WTC11 (cell line): ENCODE data around the gene NFATC2.

Experiments used
- CTCF ChIP-seq: fragments of 200-600 bp; IDR thresholded peaks from 2 replicates; pipeline ENCODE4 v1.8.0; 2022; ENCODE audit warnings: antibody characterized with exemption
- KAT7 ChIP-seq: sonication (generic); formaldehyde crosslinking; IDR thresholded peaks from 2 replicates; pipeline ENCODE4 v1.8.1; 2023; ENCODE audit warnings: missing genetic modification reagents, mild to moderate bottlenecking, borderline replicate concordance
- NFE2L1 ChIP-seq: sonication (generic); formaldehyde crosslinking; IDR thresholded peaks from 2 replicates; pipeline ENCODE4 v1.8.1; 2023; ENCODE audit warnings: missing genetic modification reagents
- NR1H2 ChIP-seq: sonication (generic); formaldehyde crosslinking; IDR thresholded peaks from 2 replicates; pipeline ENCODE4 v1.9.0; 2021; ENCODE audit warnings: mild to moderate bottlenecking, moderate library complexity, missing genetic modification reagents
- NR2C2 ChIP-seq: sonication (generic); formaldehyde crosslinking; IDR thresholded peaks from 2 replicates; pipeline ENCODE4 v1.8.0; 2022; ENCODE audit warnings: mild to moderate bottlenecking, missing genetic modification reagents
- SP1 ChIP-seq: sonication (generic); formaldehyde crosslinking; conservative IDR thresholded peaks from 2 replicates; pipeline ENCODE4 v1.8.1; 2022; ENCODE audit warnings: missing genetic modification reagents
- USF2 ChIP-seq: sonication (generic); formaldehyde crosslinking; IDR thresholded peaks from 2 replicates; pipeline ENCODE4 v1.8.1; 2023; ENCODE audit warnings: mild to moderate bottlenecking, missing genetic modification reagents, moderate library complexity
- ZBTB43 ChIP-seq: sonication (generic); formaldehyde crosslinking; IDR thresholded peaks from 2 replicates; pipeline ENCODE4 v1.8.1; 2023; ENCODE audit warnings: mild to moderate bottlenecking, missing genetic modification reagents
- TF ChIP-seq, protein P1 (sequence below): sonication (generic); formaldehyde crosslinking; conservative IDR thresholded peaks from 2 replicates; pipeline ENCODE4 v1.8.1; 2023; ENCODE audit warnings: mild to moderate bottlenecking, low read depth, missing genetic modification reagents, moderate library complexity
- TF ChIP-seq, protein P2 (sequence below): sonication (generic); formaldehyde crosslinking; IDR thresholded peaks from 2 replicates; pipeline ENCODE4 v1.8.1; 2022; ENCODE audit warnings: mild to moderate bottlenecking, moderate library complexity, missing genetic modification reagents

GRCh38 chr20:51363813-51364212 lies 178.7 kb downstream of the NFATC2 start:
- TF ChIP-seq NR2C2 (CRISPR knock-in tag): no peak
- TF ChIP-seq SP1: no peak
- no peak for TF ChIP-seq KAT7 (CRISPR knock-in tag)
- TF ChIP-seq CTCF: no peak
- no peak for TF ChIP-seq ZBTB43 (CRISPR knock-in tag)
- no peak for TF ChIP-seq NFE2L1
- TF ChIP-seq, protein P1, sequence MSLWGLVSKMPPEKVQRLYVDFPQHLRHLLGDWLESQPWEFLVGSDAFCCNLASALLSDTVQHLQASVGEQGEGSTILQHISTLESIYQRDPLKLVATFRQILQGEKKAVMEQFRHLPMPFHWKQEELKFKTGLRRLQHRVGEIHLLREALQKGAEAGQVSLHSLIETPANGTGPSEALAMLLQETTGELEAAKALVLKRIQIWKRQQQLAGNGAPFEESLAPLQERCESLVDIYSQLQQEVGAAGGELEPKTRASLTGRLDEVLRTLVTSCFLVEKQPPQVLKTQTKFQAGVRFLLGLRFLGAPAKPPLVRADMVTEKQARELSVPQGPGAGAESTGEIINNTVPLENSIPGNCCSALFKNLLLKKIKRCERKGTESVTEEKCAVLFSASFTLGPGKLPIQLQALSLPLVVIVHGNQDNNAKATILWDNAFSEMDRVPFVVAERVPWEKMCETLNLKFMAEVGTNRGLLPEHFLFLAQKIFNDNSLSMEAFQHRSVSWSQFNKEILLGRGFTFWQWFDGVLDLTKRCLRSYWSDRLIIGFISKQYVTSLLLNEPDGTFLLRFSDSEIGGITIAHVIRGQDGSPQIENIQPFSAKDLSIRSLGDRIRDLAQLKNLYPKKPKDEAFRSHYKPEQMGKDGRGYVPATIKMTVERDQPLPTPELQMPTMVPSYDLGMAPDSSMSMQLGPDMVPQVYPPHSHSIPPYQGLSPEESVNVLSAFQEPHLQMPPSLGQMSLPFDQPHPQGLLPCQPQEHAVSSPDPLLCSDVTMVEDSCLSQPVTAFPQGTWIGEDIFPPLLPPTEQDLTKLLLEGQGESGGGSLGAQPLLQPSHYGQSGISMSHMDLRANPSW (CRISPR knock-in tag): no peak
- TF ChIP-seq, protein P2, sequence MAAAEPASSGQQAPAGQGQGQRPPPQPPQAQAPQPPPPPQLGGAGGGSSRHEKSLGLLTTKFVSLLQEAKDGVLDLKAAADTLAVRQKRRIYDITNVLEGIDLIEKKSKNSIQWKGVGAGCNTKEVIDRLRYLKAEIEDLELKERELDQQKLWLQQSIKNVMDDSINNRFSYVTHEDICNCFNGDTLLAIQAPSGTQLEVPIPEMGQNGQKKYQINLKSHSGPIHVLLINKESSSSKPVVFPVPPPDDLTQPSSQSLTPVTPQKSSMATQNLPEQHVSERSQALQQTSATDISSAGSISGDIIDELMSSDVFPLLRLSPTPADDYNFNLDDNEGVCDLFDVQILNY (CRISPR knock-in tag): no peak
- no peak for TF ChIP-seq USF2 (CRISPR knock-in tag)
- no peak for TF ChIP-seq NR1H2 (CRISPR knock-in tag)
